ENCODE results near the gene CABP1.

The CABP1 gene

GRCh38 chr12:120702637-120703036, 62.2 kb downstream of the CABP1 start:
- H3K9me3 ChIP-seq, result no peaks in the 10 kb centered on the region
- no peaks in the 10 kb centered on the region for H3K27me3 ChIP-seq (ENCODE audit: low read depth)
- no peak overlapping the region for H3K4me3 ChIP-seq
- H3K4me1 ChIP-seq, result no peaks in the 10 kb centered on the region
- peaks cover 52% of the 10 kb centered on the region for H3K36me3 ChIP-seq (replicated peaks)
- in situ Hi-C loops (cut with MboI; ENCODE audit: low sequenced_read_pairs), result no loop called here
- no peak for DNase-seq (ENCODE audit: low spot score in 2 of 2)

DNA sequence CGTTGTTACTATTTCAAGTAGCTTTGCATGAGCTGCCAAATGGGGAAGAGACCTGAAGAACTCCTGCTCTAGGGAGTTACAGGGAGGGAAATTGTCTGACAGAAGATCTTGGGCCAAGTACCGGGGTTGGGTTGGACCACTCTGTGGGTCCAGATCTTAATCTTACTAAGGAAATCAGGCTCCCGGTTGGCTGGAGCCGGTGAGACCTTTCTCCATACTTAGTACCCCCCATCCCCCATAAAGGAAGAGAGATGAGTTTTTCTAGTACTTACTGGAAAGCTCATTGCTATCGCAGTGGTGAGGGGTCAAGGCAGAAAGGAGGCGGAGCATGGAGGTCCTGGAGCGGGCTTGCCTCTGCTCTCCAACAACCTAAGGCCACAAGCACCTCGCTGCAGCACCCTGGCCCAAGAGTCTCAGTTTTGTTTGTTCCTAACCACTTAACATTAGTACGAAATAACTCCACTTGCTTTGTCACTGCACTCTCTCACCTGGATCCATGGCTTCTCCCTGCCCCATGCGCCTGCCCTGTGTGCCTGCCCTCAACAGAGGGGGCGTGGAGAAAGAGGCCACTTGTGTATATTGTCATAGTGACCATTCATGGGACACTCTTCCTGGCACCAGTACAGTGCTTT, 63.0 kb downstream of the CABP1 start:
- no peaks in the 10 kb centered on the region for H3K4me1 ChIP-seq
- in situ Hi-C loops (cut with MboI; ENCODE audit: low sequenced_read_pairs), result no loop called here
- H3K36me3 ChIP-seq (replicated peaks), result peaks cover 44% of the 10 kb centered on the region

GRCh38 chr12:120705618-120706017, 65.2 kb downstream of the CABP1 start:
- Histone ChIP-seq H3K4me1 (peaks cover 3% of the 10 kb centered on the region), H3K36me3 (replicated peaks) (peaks cover 26% of the 10 kb centered on the region)

More for the DNA sequence above, 63.0 kb downstream of the CABP1 start:
- no peak overlapping the region for H3K4me3 ChIP-seq
- no peaks in the 10 kb centered on the region for H3K9me3 ChIP-seq
- no peaks in the 10 kb centered on the region for H3K27me3 ChIP-seq (ENCODE audit: low read depth)
- DNase-seq (ENCODE audit: low spot score in 2 of 2), result no peak

GRCh38 chr12:120706029-120706428, 65.6 kb downstream of the CABP1 start:
- Histone ChIP-seq H3K36me3 (replicated peaks) (peaks cover 22% of the 10 kb centered on the region), H3K9me3 (no peaks in the 10 kb centered on the region), H3K27me3 (ENCODE audit: low read depth) (no peaks in the 10 kb centered on the region), H3K4me1 (peaks cover 3% of the 10 kb centered on the region), H3K4me3 (no peak overlapping the region)
- in situ Hi-C loops (cut with MboI; ENCODE audit: low sequenced_read_pairs), result no loop called here
- no peak for DNase-seq (ENCODE audit: low spot score in 2 of 2)

More at GRCh38 chr12:120705618-120706017, 65.2 kb downstream of the CABP1 start:
- H3K4me3 ChIP-seq, result no peak overlapping the region
- in situ Hi-C loops (cut with MboI; ENCODE audit: low sequenced_read_pairs), result no loop called here
- H3K27me3 ChIP-seq (ENCODE audit: low read depth), result no peaks in the 10 kb centered on the region
- no peak for DNase-seq (ENCODE audit: low spot score in 2 of 2)
- H3K9me3 ChIP-seq, result no peaks in the 10 kb centered on the region

DNA sequence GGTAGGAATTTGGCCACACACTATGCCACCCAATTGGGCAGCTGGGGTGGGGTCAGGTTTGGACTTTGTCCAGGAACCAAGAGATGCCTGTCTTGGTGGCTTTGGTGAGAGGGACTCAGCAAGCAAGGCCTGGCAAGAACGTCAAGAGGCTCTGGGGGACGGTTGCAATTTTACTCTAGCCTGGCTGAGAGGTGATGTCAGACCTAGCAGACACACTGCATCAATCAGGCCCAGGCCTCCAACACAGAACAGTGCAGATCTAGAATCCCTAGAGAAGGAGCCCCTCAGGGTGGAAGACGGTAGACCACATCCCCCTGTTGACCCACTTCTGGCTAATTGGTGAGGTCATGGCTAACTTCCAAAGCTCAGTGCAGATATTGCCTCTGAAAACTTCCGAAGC, 68.2 kb downstream of the CABP1 start:
- Histone ChIP-seq H3K4me1 (peaks cover 9% of the 10 kb centered on the region), H3K27me3 (ENCODE audit: low read depth) (no peaks in the 10 kb centered on the region), H3K9me3 (no peaks in the 10 kb centered on the region), H3K36me3 (replicated peaks) (peaks cover 4% of the 10 kb centered on the region), H3K4me3 (no peak overlapping the region)
- DNase-seq (ENCODE audit: low spot score in 2 of 2), result no peak
- in situ Hi-C loops (cut with MboI; ENCODE audit: low sequenced_read_pairs), result no loop called here

DNA sequence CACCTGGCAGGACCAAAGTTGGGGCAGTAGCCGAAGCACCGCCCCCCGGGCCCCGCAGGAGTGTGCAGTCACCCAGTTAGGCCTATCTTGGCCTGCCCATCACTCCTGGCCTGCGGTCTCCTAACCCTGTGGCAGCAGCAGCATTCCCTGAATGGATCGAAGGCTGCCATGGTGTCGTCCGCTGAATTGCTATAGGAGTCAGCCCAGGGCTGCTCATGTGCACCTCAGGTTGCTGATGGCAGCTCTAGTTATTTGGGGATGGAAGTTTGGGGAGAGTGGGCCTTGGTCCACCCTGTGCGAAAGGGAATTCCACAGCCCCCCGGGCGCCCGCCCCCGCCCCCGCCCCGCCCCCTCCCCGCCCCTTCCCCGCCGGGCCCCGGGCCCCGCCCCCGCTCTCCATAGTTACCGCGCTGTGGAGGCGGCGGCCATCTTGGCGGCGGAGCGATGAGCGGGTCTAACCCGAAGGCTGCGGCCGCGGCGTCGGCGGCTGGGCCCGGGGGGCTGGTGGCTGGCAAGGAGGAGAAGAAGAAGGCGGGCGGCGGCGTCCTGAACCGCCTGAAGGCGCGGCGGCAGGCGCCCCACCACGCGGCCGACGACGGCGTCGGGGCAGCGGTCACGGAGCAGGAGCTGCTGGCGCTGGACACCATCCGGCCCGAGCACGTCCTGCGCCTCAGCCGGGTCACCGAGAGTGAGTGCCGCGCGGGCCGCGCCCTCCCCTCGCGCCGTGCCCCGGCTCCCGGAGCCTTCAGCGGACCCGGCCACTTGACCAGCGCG, 69.8 kb downstream of the CABP1 start, which contains the start of gene UNC119B:
TSS of gene UNC119B (plus strand) at position 428 of the 774 bp plus-strand sequence. CDS start at position 445, 17 bp downstream.
- Histone ChIP-seq H3K27me3 (ENCODE audit: low read depth) (no peaks in the 10 kb centered on the region), H3K9me3 (no peaks in the 10 kb centered on the region), H3K4me1 (peaks cover 9% of the 10 kb centered on the region), H3K4me3 (peak within 1 kb of the TSS; percentile 71), H3K36me3 (replicated peaks) (peaks cover 20% of the 10 kb centered on the region)
- in situ Hi-C loops (cut with MboI; ENCODE audit: low sequenced_read_pairs), result loop anchor here (5.0 to 10.0 kb wide), 3 partner anchors 63 to 385 kb away; partner anchors contain the start of genes PLA2G1B and POP5
- peak; percentile 39 to 82 for DNase-seq (ENCODE audit: low spot score in 2 of 2)

DNA sequence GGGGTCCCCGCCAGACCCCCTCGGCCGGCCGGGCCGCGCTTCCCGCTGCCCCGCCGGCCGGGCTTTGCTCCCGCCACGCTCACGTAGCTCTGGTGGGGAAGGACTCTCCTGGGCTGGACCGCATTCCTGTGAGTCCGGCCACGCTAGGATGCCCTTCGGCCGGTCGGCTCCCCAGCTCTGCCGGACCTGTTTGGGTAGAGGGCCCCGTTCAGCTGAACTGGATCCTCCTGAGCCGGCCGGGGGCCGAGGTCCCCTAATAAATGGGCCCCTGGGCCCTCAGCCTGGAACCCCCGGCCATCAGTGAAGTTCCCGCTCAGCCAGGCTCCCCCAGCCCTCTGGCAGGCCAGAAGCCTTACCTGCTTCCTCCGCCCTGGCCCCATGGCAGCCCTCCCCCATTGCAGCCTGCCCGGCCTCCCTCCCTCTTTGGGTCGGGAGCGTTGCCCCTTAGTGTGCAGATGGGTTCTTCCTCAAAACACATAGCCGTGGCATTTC, 70.4 kb downstream of the CABP1 start:
- peak in 1 of 2 experiments; percentile 44 for DNase-seq (ENCODE audit: low spot score in 2 of 2)
- in situ Hi-C loops (cut with MboI; ENCODE audit: low sequenced_read_pairs), result loop anchor here (5.0 to 10.0 kb wide), 3 partner anchors 64 to 386 kb away; partner anchors contain the start of genes PLA2G1B and POP5

GRCh38 chr12:120711411-120711810, 71.0 kb downstream of the CABP1 start:
- Histone ChIP-seq H3K36me3 (replicated peaks) (peaks cover 31% of the 10 kb centered on the region), H3K4me1 (peaks cover 9% of the 10 kb centered on the region), H3K4me3 (peak overlapping the region; percentile 71), H3K9me3 (no peaks in the 10 kb centered on the region), H3K27me3 (ENCODE audit: low read depth) (no peaks in the 10 kb centered on the region)
- in situ Hi-C loops (cut with MboI; ENCODE audit: low sequenced_read_pairs), result loop anchor here (5.0 to 10.0 kb wide), 3 partner anchors 64 to 387 kb away; partner anchors contain the start of genes PLA2G1B and POP5
- DNase-seq (ENCODE audit: low spot score in 2 of 2), result peak in 1 of 2 experiments; percentile 39

More for the DNA sequence above, 70.4 kb downstream of the CABP1 start:
- Histone ChIP-seq H3K27me3 (ENCODE audit: low read depth) (no peaks in the 10 kb centered on the region), H3K4me1 (peaks cover 9% of the 10 kb centered on the region), H3K9me3 (no peaks in the 10 kb centered on the region), H3K4me3 (peak overlapping the region; percentile 71), H3K36me3 (replicated peaks) (peaks cover 25% of the 10 kb centered on the region)

DNA sequence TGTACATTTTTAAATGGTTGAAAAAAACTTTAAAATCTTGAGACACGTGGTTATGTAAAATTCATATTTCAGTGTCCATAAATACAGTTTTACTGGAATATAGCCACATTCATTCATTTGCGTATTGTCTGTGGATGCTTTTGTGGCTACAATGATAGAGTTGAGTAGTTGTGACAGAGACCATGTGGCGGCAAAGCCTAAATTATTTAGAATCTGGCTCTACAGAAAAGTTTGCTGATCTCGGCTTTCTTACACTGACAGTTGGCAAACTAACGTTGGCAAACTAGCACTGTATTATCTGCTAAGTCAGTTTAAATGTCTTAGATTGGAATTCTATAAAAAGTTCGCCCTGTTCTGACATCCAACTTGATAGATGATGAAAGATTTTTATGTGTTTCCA, 72.2 kb downstream of the CABP1 start:
- no peak for DNase-seq (ENCODE audit: low spot score in 2 of 2)
- Histone ChIP-seq H3K4me3 (no peak overlapping the region), H3K9me3 (no peaks in the 10 kb centered on the region), H3K4me1 (peaks cover 9% of the 10 kb centered on the region), H3K36me3 (replicated peaks) (peaks cover 43% of the 10 kb centered on the region), H3K27me3 (ENCODE audit: low read depth) (no peaks in the 10 kb centered on the region)
- in situ Hi-C loops (cut with MboI; ENCODE audit: low sequenced_read_pairs), result loop anchor here (5.0 to 10.0 kb wide), 3 partner anchors 65 to 388 kb away; partner anchors contain the start of genes PLA2G1B and POP5

- no peaks in the 10 kb centered on the region for H3K27me3 ChIP-seq (ENCODE audit: low read depth)
- peak; percentile 80 to 88 for DNase-seq (ENCODE audit: low spot score in 2 of 2)
- H3K4me3 ChIP-seq, result no peak overlapping the region
- H3K36me3 ChIP-seq (replicated peaks), result peaks cover 54% of the 10 kb centered on the region
- H3K9me3 ChIP-seq, result no peaks in the 10 kb centered on the region
- in situ Hi-C loops (cut with MboI; ENCODE audit: low sequenced_read_pairs), result loop anchor here (5.0 to 10.0 kb wide), 3 partner anchors 67 to 389 kb away; partner anchors contain the start of genes PLA2G1B and POP5
- peaks cover 9% of the 10 kb centered on the region for H3K4me1 ChIP-seq
Measured at GRCh38 chr12:120713861-120714482, 73.5 kb downstream of the CABP1 start.
